HepG2 (cell line): ENCODE measurements around the gene RTP2. TPM values are rescaled to one million over a fixed set of nuclear protein-coding genes. Genes with fewer than 3 reads are reported as not detected.

Experiments
- EED ChIP-seq: sonication (generic); formaldehyde crosslinking; IDR thresholded peaks from 2 replicates; pipeline ENCODE4 v1.5.0; 2020; ENCODE audit warnings: mild to moderate bottlenecking, missing genetic modification reagents
- GPBP1L1 ChIP-seq: sonication (generic); formaldehyde crosslinking; IDR thresholded peaks from 2 replicates; pipeline ENCODE4 v1.5.0; 2020; ENCODE audit warnings: mild to moderate bottlenecking, missing genetic modification reagents
- PHF5A ChIP-seq: IDR thresholded peaks from one replicate; pipeline ENCODE4 v1.6.1; 2018; ENCODE audit warnings: low read depth, missing genetic modification reagents; ENCODE audit not compliant: unreplicated experiment
- SAP130 ChIP-seq: IDR thresholded peaks from 2 replicates; pipeline ENCODE4 v1.6.1; 2016; ENCODE audit warnings: low read depth
- SOX6 ChIP-seq, 2 experiments: fragments of 450-650 bp in 1 of 2; sonication (generic) in 1 of 2; formaldehyde crosslinking in 1 of 2; IDR thresholded peaks; 2 replicates each; pipeline versions ENCODE4 v1.4.0 to v1.6.1; 2017 to 2020; ENCODE audit warnings: antibody characterized with exemption in 1 of 2, mild to moderate bottlenecking in 1 of 2, missing genetic modification reagents in 1 of 2
- SPEN ChIP-seq: sonication (generic); formaldehyde crosslinking; IDR thresholded peaks from 2 replicates; pipeline ENCODE4 v1.5.1; 2020; ENCODE audit warnings: low read depth, mild to moderate bottlenecking, missing genetic modification reagents
- TBX3 ChIP-seq: fragments of 450-650 bp; IDR thresholded peaks from 2 replicates; pipeline ENCODE4 v1.6.1; 2017; ENCODE audit warnings: antibody characterized with exemption, mild to moderate bottlenecking, inconsistent platforms, borderline replicate concordance
- TGIF2 ChIP-seq: IDR thresholded peaks from 2 replicates; pipeline ENCODE4 v1.6.1; 2016; ENCODE audit warnings: control low read depth, missing compliant biosample characterization
- THYN1 ChIP-seq: sonication (generic); formaldehyde crosslinking; IDR thresholded peaks from 2 replicates; pipeline ENCODE4 v1.8.1; 2023; ENCODE audit warnings: low read depth, mild to moderate bottlenecking, moderate library complexity, missing genetic modification reagents, borderline replicate concordance
- XRCC5 ChIP-seq: fragments of 200-400 bp; formaldehyde crosslinking; optimal IDR thresholded peaks from 2 replicates; pipeline ENCODE3; 2017; ENCODE audit warnings: mild to moderate bottlenecking, low read length
- ZMYM2 ChIP-seq: sonication (generic); formaldehyde crosslinking; IDR thresholded peaks from 2 replicates; pipeline ENCODE4 v1.8.0; 2022; ENCODE audit warnings: mild to moderate bottlenecking, missing genetic modification reagents
- ZNF562 ChIP-seq: sonication (generic); formaldehyde crosslinking; IDR thresholded peaks from 2 replicates; pipeline ENCODE4 v1.8.0; 2022; ENCODE audit warnings: missing genetic modification reagents, borderline replicate concordance
- ZNF589 ChIP-seq: sonication (generic); formaldehyde crosslinking; conservative IDR thresholded peaks from 2 replicates; pipeline ENCODE4 v1.8.0; 2022; ENCODE audit warnings: mild to moderate bottlenecking, moderate library complexity, missing genetic modification reagents
- ZNF646 ChIP-seq: sonication (generic); formaldehyde crosslinking; IDR thresholded peaks from 2 replicates; pipeline ENCODE4 v1.9.0; 2021; ENCODE audit warnings: mild to moderate bottlenecking, missing genetic modification reagents
- polyA plus RNA-seq, 8 experiments: library from polyadenylated mRNA; depleted of rRNA in 3 of 8; stranded (reverse) in 7 of 8; unstranded in 1 of 8; fragments of >200 nt; fragmentation: Illumina TruSeq in 4 of 8; extraction: Trizol in 4 of 8; gene quantifications; 2 replicates each; pipeline versions ENCODE4 v1.2.1 to v1.2.3, GENCODE V29; 2011 to 2016; ENCODE audit warnings: low read depth in 4 of 8, missing spikeins in 1 of 8, mixed read lengths in 1 of 8; ENCODE audit not compliant: insufficient read depth in 1 of 8
- total RNA-seq, 5 experiments: library from RNA; depleted of rRNA; stranded (reverse); fragments of >200 nt; fragmentation: Illumina TruSeq; extraction: Trizol; gene quantifications; 2 replicates each; pipeline ENCODE4 v1.2.3, GENCODE V29; 2016; ENCODE audit warnings: low read depth in 1 of 5
- TF ChIP-seq, protein P1 (sequence below): IDR thresholded peaks from 2 replicates; pipeline ENCODE4 v1.6.1; 2016; ENCODE audit warnings: low read depth, borderline replicate concordance
- TF ChIP-seq, protein P2 (sequence below): IDR thresholded peaks from 2 replicates; pipeline ENCODE4 v1.6.1; 2012; ENCODE audit warnings: inconsistent platforms

Gene RTP2
- total and polyA plus RNA-seq, 2 of the 13 experiments (the other 11 are each of a cell fraction or from before 2014, with no cell fraction given) = not detected

DNA sequence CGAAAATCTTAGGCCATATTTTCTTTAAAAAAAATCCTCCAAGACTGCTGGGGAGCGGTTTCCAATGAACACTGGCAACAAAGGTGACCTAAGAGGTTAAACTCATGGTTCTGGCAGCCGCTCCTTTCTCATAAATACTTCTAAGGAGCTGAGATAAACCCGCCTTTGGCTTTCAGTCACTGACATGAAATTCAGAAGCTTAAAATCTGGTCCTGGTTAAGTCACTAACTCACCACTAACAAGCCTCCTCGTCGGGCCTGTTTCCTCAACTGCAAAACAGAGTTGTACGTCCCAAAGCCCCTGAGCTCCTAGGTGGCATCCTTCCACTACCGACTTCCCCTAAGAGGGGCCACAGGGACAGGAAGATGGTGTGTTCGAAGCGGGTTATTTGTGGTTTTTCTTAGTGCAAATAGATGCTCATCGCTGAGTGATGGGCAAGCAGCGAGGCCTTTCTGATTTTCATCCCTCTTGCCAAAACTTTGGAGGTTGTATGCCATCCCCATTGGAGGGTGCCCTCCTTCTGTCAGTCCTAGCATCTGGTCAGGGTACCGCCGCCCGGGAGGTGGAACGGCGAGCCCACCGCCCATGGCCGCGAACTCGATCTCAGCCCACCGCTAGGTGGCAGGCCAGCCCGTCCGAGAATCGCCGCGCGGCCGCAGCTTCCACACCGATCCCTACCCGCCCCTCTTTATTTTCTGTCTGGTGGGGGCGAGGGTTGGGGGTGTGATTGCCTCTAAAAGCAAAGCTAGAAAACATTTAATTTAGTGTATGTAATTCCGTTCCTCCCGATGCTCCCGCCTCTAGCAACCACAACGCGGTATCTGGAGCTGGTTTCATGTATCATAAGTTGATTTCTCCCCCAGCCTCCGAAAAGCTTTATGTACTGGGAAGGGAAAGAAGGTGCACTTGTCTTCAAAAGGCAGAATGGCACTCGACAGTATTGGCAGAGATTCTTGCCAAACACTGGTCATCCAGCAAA is 38.4 kb upstream of the RTP2 start (continued):
- TF ChIP-seq GPBP1L1 (CRISPR knock-in tag) (no peak), SOX6 (IDR thresholded peaks at IDR 0.05) (no peak), SOX6 (CRISPR knock-in tag; IDR thresholded peaks at IDR 0.05) (0 out of 2 replicates have a peak, but pooled peaks have one; percentile 18), TGIF2 (no peak), EED (CRISPR knock-in tag) (no peak), SAP130 (CRISPR knock-in tag) (peak; percentile 33), XRCC5 (peak; percentile 75), ZNF589 (CRISPR knock-in tag) (no peak), TBX3 (no peak), ZMYM2 (CRISPR knock-in tag) (no peak), ZNF646 (CRISPR knock-in tag) (no peak), THYN1 (no peak), PHF5A (CRISPR knock-in tag) (peak; percentile 14), ZNF562 (CRISPR knock-in tag) (no peak), SPEN (peak; percentile 58; the same call in 1 of the 2 replicates)
- TF ChIP-seq, protein P1, sequence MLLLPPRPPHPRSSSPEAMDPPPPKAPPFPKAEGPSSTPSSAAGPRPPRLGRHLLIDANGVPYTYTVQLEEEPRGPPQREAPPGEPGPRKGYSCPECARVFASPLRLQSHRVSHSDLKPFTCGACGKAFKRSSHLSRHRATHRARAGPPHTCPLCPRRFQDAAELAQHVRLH = no peak; the same call in 1 of the 2 replicates
- TF ChIP-seq, protein P2, sequence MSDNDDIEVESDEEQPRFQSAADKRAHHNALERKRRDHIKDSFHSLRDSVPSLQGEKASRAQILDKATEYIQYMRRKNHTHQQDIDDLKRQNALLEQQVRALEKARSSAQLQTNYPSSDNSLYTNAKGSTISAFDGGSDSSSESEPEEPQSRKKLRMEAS = peak; percentile 32; the same call in 1 of the 2 replicates
